Osteocyte (in vitro differentiated cells): Measurements from ENCODE around the gene LAMA1. TPM values are rescaled to one million over a fixed set of nuclear protein-coding genes. Genes with fewer than 3 reads are reported as not detected.

ENCODE experiments used
- DNase-seq: peaks from one replicate; pipeline ENCODE4 v3.0.0; 2021; ENCODE audit warnings: mixed read lengths; ENCODE audit not compliant: unreplicated experiment; ENCODE audit errors: extremely low spot score
- H3K27ac Mint-ChIP-seq: one replicate; pipeline ENCODE4 v1.8.0; 2021; ENCODE audit warnings: mild to moderate bottlenecking, mixed read lengths; ENCODE audit not compliant: unreplicated experiment
- H3K27me3 Mint-ChIP-seq: one replicate; pipeline ENCODE4 v1.8.0; 2021; ENCODE audit warnings: mixed read lengths; ENCODE audit not compliant: unreplicated experiment
- H3K36me3 Mint-ChIP-seq: one replicate; pipeline ENCODE4 v1.8.0; 2021; ENCODE audit warnings: mixed read lengths; ENCODE audit not compliant: unreplicated experiment
- H3K4me1 Mint-ChIP-seq: one replicate; pipeline ENCODE4 v1.8.0; 2021; ENCODE audit warnings: mixed read lengths; ENCODE audit not compliant: unreplicated experiment
- H3K4me3 Mint-ChIP-seq: one replicate; pipeline ENCODE4 v1.8.0; 2021; ENCODE audit warnings: mild to moderate bottlenecking, moderate library complexity, mixed read lengths; ENCODE audit not compliant: unreplicated experiment
- H3K9me3 Mint-ChIP-seq: one replicate; pipeline ENCODE4 v1.8.0; 2021; ENCODE audit warnings: mixed read lengths; ENCODE audit not compliant: unreplicated experiment
- total RNA-seq: library from RNA; stranded (reverse); gene quantifications from 2 replicates; pipeline ENCODE4 v1.2.1, GENCODE V29; 2021
- TF ChIP-seq, protein P1 (sequence below): fragments of 200-600 bp; sonication (generic); IDR thresholded peaks from 2 replicates; pipeline ENCODE4 v1.5.0; 2021; ENCODE audit warnings: antibody characterized with exemption, mild to moderate bottlenecking, moderate library complexity

Gene LAMA1
- total RNA-seq, 1 donor from 2014 or later = 0.30 TPM

DNA sequence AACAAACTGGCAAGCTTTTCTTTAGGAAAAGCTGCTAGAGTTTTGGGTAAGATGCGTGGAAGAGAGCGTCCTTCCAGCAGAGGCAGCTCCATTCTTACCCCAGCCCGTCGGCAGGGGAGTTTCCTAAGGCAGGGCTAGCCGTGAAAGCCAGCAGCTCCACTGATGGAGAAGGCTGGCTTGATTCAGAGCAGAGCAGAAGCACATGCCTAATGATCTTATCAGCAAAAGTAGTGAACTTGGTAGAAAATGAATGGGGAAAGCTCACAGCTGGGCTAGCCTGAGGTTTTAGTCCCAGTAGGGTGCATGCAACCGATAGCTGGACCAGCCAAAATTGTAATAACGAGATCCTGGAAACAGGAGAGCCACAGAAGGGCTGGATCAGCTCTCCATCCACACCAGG lies 20.8 kb downstream of the LAMA1 start:
- Mint-ChIP-seq H3K4me1 (no peaks in the 10 kb centered on the region), H3K27me3 (peaks cover 11% of the 10 kb centered on the region), H3K36me3 (no peaks in the 10 kb centered on the region), H3K9me3 (no peaks in the 10 kb centered on the region), H3K27ac (no peak overlapping the region), H3K4me3 (no peak overlapping the region)
- TF ChIP-seq, protein P1, sequence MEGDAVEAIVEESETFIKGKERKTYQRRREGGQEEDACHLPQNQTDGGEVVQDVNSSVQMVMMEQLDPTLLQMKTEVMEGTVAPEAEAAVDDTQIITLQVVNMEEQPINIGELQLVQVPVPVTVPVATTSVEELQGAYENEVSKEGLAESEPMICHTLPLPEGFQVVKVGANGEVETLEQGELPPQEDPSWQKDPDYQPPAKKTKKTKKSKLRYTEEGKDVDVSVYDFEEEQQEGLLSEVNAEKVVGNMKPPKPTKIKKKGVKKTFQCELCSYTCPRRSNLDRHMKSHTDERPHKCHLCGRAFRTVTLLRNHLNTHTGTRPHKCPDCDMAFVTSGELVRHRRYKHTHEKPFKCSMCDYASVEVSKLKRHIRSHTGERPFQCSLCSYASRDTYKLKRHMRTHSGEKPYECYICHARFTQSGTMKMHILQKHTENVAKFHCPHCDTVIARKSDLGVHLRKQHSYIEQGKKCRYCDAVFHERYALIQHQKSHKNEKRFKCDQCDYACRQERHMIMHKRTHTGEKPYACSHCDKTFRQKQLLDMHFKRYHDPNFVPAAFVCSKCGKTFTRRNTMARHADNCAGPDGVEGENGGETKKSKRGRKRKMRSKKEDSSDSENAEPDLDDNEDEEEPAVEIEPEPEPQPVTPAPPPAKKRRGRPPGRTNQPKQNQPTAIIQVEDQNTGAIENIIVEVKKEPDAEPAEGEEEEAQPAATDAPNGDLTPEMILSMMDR = no peak
- no peak for DNase-seq

GRCh38 chr18:7094427-7094826 lies 23.2 kb downstream of the LAMA1 start:
- peaks cover 24% of the 10 kb centered on the region for H3K27me3 Mint-ChIP-seq
- no peaks in the 10 kb centered on the region for H3K36me3 Mint-ChIP-seq
- H3K4me3 Mint-ChIP-seq = no peak overlapping the region
- DNase-seq = no peak
- TF ChIP-seq, protein P1 = no peak
- H3K27ac Mint-ChIP-seq = no peak overlapping the region
- no peaks in the 10 kb centered on the region for H3K4me1 Mint-ChIP-seq
- no peaks in the 10 kb centered on the region for H3K9me3 Mint-ChIP-seq

DNA sequence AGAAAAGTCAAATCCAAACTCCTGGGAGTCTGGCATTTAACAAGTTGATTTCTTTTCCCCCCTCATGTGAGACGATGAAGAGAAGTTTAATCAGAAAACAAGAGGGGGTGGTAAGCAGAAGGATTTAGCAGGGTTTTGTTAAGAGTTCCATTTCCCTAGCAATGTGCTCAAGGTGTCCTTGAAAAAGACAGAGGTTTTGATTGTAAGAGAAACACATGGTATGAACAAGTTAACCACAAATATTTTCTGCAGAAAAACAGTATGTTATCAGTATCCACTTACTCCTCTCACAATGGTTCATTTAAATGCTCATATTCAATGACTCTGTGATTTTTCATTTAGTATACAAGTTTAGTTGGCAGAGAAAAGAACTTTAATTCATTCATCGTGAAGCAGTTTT lies 26.8 kb downstream of the LAMA1 start:
- H3K27ac Mint-ChIP-seq = no peak overlapping the region
- H3K27me3 Mint-ChIP-seq = peaks cover 18% of the 10 kb centered on the region
- no peak for DNase-seq
- no peaks in the 10 kb centered on the region for H3K4me1 Mint-ChIP-seq
- no peaks in the 10 kb centered on the region for H3K9me3 Mint-ChIP-seq
- no peaks in the 10 kb centered on the region for H3K36me3 Mint-ChIP-seq
- H3K4me3 Mint-ChIP-seq = no peak overlapping the region
- TF ChIP-seq, protein P1 = no peak

- TF ChIP-seq, protein P1 = no peak
- Mint-ChIP-seq H3K27me3 (peaks cover 14% of the 10 kb centered on the region), H3K36me3 (no peaks in the 10 kb centered on the region)
These were observed 28.2 kb downstream of the LAMA1 start for GRCh38 chr18:7089369-7089768.

DNA sequence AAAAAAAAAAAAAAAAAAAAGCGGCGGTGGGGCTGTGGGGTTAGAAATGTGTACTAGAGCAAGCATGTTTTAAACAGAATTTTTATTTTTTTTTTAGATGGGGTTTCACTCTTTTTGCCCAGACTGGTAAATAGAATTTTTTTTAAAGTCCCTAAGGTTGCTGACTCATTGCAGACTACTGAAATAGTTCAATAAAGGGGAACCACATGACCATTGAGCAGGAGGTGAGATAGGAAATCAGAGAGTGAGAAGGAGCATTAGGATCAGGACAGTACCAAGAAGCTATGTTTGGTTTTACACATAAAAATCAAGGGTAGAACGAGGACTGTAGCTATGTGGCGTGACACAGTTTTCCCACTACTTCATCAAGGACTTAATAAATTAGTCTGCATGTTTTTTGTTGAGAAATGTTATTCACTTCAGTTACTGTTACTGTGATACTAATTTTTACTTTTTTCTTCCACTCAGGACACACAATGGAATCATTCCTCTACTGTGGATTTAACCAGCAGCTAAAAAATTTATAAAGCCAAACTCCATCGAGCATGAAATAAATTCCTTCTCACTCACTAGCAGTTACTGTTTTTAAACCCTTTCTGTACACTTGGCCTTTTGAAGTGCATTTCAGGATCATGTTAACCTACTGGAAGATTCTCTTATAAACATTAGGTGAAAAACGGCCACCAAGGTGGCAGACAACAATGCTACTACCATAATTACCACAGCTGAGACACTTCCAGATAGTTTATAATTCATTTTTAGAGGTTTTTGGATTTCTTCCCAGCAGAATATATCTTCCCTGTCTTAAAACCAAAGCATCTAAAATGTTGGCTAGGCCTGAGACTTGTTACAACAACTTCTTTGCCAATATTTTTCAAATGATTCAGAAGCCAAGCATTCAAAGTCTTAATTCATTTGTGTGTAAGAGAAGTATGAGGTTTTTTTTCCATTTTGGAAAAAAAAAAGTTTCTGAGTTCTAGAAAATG lies 33.2 kb downstream of the LAMA1 start:
- DNase-seq = no peak
- Mint-ChIP-seq H3K27ac (peak overlapping the region; percentile 75), H3K9me3 (no peaks in the 10 kb centered on the region), H3K36me3 (no peaks in the 10 kb centered on the region), H3K4me1 (peaks cover 19% of the 10 kb centered on the region), H3K27me3 (no peaks in the 10 kb centered on the region), H3K4me3 (no peak overlapping the region)
- TF ChIP-seq, protein P1 = no peak

More at GRCh38 chr18:7089369-7089768, 28.2 kb downstream of the LAMA1 start:
- peaks cover 9% of the 10 kb centered on the region for H3K4me1 Mint-ChIP-seq
- no peaks in the 10 kb centered on the region for H3K9me3 Mint-ChIP-seq
- DNase-seq = no peak
- no peak overlapping the region for H3K27ac Mint-ChIP-seq
- no peak overlapping the region for H3K4me3 Mint-ChIP-seq
